HG02938 (cell line): ENCODE data around the gene NOTCH3.

Source experiments
- ATAC-seq: cut with Tn5 transposase; IDR thresholded peaks from one replicate; pipeline ENCODE4 v1.9.1; 2021; ENCODE audit warnings: mild to moderate bottlenecking, moderate library complexity; ENCODE audit not compliant: unreplicated experiment

The NOTCH3 gene

DNA sequence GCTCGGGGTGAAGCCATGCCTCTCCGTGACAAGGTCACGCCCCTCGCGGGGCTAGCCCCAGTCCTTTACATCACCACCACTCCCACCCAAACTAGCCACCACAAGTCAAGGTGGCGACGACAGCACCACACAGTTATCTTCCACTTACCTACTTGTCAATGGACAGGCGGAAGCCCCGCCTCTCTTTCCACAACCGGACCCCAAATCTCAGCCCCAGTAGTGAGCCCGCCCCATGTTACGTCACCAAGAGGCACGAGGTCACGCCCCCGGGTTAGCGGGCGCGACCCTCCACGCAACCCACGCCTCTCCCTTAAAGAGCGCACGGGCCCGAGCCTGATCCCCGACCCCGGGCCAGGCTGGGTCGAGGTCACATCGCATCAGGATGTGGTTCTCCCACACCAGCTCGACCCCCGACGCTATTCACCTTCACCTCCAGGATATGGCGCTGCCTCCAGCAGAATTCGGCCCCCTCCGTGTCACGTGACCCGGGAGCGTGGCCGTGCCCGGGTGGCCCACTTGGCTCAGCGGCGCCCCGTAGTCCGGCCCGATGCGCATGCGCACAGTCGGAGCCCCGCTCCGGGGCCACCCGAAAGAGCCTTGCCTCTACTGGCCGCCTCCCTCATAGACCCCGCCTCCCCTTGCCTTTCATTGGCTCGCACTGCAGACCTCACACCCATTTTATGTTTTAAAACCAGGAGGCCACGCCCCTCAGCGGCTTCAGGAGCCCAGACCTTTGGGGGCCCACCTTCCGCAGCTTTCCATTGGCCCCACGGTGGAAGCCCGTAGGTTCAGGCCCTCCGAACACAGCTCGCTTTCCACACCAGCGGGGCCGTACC, 75.3 kb downstream of the NOTCH3 start:
- ATAC-seq: peak; percentile 82

DNA sequence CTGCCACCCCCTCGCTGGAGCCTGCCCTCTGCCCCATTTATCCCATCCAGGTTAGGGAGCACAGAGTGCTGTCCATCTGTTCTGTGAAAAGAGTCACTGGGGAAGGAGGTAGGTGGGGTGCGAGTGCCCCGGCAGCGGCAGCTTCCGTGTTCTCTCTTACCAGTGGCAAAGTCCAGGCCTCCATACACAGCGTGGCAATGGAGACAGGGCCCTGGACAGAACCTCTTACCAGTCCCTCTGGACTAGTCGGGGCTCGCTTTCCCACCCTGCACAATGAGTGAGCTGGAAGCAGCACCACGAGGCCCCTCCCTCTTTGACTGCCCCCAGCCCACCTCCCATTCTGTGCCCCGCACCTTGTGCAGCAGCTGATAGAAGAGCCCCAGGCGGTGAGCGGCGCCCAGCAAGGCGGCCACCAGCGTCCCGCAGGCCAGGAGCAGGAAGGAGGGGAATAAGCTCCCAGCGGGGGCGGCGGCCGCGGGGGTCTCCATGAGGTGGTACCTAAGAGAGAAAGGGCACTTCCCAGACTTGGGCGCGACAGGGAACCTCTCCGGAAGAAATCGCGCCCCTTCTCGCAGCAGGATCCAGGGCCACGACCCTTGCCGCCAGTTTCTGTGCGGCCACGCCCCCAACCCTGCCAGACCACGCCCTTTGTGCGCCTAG, 76.1 kb downstream of the NOTCH3 start:
- no peak for ATAC-seq

DNA sequence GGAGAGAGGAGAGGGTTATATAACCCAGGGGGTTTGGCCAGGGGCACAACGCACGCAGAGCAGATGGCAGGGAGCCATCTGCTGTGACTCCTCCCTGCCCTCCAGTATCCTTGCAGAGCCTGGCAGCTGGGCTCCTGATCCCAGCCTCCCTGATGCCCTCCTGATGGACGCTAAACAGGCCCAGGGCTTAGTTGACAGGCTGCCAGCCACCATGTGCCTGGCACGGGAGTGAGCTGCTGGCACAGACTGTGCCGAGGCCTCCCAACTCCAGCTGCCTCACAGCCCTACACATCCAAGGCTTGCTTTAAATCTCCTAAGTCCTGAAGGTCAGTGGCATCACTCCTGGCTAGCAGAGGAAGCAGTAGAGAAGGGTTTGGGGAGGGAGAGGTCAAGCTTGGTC, 76.9 kb downstream of the NOTCH3 start:
- ATAC-seq: no peak

DNA sequence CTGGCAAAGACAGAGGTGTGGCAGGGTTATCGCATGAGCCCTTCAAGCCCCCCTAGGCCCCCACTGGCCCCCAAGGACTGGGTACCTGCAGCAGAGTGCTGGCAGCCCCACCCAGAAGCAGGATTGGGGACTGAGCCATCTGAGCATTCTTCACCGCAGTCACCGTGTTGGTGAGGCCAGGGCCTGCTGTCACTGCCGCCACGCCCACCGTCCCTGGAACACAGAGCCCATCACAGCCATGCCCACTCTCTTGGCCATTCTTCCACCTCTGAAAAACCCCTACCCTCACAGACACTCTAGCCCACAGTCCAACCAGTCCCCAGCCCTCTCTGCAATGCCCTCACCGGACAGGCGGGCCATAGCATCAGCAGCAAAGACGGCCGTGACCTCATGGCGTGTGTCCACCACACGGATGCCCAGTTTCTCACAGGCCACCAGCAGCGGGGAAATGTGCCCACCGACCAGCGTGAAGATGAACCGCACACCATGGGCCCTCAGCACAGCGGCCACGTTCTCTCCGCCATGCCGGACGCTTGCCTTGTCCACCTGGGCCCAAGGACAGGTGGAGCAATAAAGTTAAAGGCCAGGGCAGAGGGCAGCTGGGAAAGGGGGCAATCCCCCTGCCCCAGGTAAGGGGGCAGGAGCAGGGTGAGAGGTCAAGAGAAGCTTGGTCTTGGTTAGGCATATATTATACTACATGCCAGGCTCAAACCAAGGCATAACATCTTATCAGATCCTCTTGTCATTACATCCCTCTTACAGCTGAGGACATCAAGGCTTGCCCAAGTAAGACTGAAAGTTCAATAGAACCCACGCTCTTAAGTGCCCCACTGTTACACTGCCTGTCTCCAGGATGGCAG, 77.5 kb downstream of the NOTCH3 start:
- ATAC-seq: no peak

DNA sequence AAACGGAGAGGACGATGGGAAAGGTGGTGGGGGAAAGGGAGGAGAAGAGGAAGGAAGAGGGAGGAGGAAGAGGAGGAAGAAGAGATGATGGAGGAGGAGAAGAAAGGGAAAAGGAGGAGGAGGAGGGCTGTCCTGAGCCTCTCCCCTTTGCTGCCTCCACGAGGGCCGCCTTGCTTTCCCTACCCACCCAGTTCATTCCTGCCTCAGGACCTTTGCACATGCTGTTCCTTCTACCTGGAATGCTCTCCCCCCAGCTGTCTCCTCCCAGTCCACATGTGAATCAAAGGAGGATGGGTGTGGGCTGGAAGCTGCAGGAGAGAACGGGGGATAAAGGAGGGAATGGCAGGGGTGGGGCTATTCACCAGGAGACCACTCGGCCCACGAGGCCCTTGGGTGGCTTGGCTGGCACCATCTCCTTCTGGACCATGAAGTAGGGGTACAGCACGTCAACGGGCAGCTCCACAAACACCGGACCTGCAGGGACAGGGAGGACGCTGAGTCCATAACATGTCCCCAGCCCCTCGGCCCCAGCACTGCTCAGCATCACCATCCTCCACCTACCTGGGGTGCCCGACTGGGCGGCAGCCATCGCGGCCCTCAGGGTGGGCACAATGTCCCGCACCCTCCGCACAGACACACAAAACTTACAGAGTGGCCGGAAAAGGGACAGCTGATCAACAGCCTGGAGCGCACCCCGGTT, 78.3 kb downstream of the NOTCH3 start:
- no peak for ATAC-seq

DNA sequence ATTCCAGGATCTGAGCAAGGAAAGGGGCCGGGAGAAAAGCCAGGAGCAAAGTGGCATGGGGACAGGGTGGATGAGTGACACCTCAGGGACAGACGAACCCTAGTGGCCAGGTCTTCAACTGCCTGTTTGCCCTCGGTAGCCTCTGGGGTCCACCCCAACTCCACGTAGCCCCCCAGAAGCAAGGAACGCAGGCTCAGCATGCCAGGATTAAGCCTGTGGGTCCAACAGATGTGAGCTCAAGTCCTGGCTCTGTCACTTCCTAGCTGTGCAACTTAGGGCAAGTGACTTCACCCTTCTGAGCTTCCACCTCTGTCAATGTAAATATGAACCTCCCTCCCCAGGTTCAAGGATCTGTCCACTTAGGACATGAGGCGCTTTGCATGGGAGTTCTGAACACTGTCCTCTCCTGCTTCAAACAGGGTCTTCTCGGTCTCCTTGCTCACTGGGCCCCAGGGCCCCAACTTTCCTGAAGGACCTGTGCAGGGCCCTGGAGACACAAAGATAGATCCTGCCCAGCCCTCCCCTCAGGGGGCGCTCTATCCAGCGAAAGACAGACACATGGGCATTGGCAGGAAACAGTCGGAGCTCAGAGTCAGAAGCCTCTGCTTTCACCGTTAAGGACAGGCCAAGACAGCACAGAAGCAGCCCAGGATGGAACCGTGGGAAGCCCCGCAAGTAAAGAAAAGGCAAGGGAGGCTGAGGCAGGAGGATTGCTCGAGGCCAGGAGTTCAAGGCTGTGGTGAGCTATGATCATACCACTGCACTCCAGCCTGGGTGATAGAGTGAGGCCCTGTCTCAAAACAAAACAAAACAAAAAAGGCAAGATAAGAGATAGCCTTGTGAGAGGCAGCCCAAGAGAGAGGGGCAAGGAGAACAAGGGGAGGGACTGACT, 80.4 kb downstream of the NOTCH3 start:
- no peak for ATAC-seq

DNA sequence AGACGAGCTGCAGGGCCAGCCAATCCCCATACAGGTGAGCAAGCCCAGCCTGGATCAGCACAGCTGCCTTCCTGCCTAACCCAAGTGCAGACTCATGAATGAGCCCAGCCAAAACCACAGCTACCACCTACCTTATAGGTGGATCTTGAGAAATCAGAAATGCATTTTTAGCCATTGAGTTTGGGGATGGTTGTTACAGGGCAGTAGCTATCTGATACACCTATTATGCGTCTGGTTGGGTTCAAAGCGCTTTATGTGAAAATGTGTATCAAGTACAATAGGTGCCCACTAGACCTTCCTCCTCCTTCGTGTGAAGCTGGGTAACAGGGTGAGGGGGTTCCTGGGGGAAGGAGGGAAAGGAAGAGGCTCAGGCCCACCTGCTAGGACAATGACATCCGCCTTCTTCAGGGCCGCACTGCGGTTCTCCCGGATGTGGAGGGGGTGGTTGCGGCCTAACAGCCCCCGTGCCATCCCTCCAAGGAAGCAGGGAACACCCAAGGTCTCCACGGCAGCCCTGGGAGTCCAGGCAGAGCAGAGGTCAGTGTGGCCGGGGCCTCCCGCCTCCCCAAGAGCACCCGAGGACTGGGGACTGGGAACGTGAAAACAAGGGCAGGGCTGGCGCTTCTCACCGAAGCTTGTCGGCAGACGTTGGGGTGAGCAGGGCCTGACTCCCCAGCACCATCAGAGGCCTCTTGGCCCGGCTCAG, 81.9 kb downstream of the NOTCH3 start:
- no peak for ATAC-seq

DNA sequence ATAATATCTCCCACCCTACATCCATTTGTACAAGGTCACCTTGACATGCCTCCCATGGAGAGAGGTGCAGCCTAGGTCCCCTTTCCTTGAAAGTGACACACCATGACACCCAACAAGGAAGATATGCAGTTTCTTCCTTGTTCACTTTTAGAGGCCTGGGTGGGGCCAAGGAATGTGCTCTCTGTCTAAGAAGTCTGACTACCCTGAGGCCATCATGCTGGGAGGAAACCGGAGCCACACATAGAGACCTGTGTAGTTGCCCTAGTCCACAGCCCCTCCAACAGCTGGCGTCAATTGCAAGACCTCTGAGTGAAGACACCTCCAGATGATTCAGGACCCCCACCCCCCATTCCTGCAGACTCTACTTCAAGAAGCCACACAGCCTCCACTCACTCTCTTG, 82.5 kb downstream of the NOTCH3 start:
- no peak for ATAC-seq

DNA sequence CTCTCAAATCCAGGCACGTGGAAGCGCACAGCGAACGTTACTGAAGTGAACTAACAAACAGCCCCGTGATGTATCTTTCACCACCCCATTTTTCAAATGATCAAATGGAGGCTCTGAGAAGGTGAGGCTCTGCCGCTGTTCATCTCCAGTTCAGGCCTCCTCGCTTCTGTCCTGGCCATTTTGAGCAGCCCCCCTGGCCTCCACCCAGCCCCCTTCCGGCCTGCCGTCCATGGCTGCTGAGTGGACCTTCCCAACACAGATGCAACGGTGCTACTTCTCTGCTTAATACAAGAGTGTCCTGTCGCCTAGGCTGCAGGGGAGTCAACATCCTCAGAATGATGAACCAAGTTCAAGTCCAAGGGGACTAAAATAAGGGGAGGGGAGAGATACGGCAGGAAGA, 83.9 kb downstream of the NOTCH3 start:
- no peak for ATAC-seq

DNA sequence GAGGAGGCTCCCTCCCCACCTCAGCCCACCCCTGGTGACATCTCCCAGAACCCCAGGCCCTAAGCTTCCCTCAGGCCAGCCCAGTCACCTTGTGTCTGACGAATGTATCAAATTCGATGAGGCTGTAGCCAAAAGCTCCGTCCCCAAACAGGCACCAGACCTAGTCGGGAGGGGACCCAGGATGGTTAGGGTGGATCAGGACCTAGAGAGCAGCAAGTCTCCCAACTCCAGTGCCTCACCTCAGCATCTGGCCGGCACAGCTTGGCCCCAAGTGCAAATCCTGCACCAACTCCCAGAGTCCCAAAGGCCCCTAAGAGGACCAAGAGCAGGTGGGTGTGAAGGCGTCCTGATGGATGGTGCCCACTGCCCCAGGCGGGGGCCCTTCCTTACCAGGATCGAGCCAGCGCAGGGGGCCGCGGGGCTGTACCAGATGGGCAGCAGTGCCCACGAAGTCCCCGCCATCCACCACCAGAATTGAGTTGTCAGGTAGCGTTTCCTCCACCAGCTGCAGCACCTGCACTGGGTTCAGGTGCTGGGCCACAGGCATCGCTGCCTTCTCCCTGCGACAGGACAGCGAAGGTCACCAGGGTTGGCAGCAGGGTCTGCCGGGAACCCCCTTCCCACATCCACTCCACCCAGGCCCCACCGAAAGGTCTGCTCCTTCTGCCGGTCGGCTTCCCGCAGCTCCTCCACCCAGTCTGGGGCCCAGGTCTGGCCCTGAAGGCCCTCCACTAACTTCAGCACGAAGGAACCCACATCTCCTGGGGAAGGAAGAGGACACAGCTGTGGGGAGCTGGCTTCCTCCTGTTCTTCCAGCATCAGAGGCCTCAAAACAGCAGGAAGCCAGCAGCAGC, 84.8 kb downstream of the NOTCH3 start:
- no peak for ATAC-seq

DNA sequence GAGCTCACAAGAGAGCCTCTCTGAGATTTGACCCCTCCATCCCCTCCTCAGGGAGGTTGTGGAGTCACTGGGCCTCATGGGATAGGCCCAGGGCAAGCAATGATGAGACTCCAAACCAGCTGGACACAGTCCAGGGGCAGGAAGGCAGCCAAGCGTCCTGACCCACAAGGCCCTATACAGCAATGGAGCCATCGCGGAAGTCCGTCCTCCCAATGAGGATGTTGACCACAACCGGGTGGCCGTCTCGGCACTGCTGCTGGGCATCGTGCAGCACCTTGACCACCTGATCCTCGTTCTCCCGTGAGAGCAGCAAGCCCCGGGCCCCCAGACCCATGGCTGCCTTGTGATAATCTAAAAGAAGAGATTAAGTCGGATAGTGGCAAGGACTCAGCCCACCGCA, 85.7 kb downstream of the NOTCH3 start:
- ATAC-seq: no peak

DNA sequence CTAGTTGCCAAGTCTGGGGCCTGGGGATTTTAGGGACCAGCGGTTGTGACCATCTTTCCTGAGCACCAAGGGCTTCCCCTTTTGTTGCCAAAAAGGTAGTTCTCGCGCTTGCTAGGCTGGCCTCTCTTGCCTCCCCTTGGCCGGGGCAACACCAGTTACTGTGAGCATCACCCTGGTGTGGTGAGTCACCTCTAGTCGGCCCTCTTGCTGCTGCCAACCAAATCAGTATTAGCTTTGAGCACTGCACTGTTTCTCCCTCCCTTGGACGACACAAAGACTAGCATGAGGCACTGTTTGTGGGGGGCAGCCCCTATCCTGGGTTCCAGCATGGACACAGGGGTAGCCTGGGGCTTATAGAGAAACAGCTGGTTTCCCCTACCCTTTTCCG, 86.6 kb downstream of the NOTCH3 start:
- no peak for ATAC-seq

DNA sequence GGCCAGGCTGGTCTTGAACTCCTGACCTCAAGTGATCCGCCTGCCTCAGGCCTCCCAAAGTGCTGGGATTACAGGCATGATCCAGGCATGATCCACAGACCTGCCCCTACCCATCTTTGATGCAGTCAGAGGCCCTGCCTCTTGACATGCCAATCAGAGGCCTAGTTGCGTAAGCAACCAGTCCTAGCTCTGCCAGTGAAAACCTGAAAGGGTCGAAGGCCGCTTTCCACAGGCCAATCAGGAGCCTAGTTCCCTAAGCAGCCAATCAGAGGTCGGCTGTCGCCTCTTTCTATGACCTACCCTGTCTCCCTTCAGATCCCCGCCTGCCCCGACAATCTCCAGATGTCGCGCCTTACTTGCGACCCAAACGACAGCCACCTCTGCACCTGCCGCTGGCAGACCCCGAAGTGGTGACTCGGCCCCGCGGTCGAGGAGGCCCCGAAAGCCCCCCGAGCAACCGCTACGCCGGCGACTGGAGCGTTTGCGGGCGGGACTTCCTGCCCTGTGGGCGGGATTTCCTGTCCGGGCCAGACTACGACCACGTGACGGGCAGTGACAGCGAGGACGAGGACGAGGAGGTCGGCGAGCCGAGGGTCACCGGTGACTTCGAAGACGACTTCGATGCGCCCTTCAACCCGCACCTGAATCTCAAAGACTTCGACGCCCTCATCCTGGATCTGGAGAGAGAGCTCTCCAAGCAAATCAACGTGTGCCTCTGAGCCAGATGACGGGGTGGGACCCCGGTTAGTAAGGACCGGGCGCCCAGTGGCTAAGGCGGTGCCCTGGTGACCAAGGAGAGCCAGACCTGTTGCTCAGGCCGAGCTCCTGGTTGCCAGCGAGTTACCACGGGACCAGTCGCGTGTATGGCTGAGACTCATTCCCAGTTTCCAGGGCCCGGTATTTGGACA, 87.3 kb downstream of the NOTCH3 start:
- ATAC-seq: no peak

DNA sequence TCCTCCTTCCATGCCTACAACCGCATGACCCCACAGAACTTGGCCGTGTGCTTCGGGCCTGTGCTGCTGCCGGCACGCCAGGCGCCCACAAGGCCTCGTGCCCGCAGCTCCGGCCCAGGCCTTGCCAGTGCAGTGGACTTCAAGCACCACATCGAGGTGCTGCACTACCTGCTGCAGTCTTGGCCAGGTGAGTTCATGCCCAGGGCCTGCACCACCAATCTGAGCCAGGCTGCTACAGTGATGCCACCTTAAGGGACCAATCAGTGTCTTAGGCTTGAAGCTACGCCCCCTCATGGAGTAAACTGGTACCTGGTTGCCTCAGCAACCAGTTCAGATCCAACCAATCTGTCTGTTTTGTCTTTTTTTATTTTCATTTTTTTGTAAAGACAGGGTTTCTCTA, 88.4 kb downstream of the NOTCH3 start:
- ATAC-seq: no peak

DNA sequence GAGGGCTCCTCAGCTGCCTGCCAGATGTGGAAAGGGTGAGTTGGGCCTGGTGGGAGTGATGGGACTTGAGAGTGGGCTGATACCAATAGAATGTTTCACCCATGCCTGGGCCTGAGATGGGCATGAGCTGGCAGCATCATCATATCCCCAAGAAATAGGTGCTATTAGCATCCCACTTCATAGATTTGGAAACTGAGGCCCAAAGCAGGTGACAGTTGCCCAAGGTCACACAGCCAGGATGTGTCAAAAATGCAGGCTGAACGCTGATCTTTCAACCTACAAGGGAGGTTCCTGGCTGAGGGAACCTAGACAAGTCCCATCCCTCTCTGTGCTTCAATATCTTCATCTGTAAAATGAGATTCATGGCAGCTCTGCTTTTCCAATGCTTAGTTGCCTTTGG, 89.0 kb downstream of the NOTCH3 start:
- ATAC-seq: no peak

DNA sequence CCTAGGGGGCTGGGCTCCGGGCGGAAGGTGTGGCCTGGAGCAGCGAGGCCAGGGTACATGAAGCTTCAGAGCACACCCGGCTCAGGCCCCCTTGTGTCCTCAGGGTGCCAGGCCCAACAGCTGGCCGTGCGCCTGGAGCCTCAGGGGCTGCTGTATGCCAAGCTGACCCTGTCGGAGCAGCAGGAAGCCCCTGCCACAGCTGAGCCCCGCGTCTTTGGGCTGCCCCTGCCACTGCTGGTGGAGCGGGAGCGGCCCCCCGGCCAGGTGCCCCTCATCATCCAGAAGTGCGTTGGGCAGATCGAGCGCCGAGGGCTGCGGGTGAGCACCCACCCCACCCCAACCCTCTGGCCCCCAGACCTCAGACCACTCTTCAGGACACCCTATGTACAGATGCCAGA, 90.4 kb downstream of the NOTCH3 start:
- ATAC-seq: no peak

DNA sequence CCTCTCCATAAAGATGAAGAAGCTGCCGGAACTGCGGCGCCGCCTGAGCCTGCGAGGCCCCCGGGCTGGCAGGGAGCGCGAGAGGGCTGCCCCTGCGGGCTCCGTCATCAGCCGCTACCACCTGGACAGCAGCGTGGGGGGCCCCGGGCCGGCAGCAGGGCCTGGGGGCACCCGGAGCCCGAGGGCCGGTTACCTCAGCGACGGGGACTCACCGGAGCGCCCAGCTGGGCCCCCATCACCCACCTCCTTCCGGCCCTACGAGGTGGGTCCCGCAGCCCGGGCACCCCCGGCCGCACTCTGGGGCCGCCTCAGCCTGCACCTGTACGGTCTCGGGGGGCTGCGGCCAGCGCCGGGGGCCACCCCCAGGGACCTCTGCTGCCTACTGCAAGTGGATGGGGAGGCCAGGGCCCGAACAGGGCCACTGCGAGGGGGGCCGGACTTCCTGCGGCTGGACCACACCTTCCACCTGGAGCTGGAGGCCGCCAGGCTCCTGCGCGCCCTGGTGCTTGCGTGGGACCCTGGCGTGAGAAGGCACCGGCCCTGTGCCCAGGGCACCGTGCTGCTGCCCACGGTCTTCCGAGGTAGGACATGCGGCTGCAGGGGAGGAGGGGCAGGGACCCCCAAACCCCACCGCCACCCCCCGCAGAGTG, 90.9 kb downstream of the NOTCH3 start:
- no peak for ATAC-seq
